Measurements from ENCODE around the gene VILL. TPM values are rescaled to one million over a fixed set of nuclear protein-coding genes. Genes with fewer than 3 reads are reported as not detected.

VILL gene
- total RNA-seq, 1 donor = 38.5 TPM

- DNase-seq (ENCODE audit: low read depth in 2 of 3, low spot score in 2 of 3) = no peak
These were observed 25.4 kb downstream of the VILL start for GRCh38 chr3:38015984-38016383.

GRCh38 chr3:38016410-38016809 lies 25.8 kb downstream of the VILL start:
- DNase-seq (ENCODE audit: low read depth in 2 of 3, low spot score in 2 of 3) = no peak

DNA sequence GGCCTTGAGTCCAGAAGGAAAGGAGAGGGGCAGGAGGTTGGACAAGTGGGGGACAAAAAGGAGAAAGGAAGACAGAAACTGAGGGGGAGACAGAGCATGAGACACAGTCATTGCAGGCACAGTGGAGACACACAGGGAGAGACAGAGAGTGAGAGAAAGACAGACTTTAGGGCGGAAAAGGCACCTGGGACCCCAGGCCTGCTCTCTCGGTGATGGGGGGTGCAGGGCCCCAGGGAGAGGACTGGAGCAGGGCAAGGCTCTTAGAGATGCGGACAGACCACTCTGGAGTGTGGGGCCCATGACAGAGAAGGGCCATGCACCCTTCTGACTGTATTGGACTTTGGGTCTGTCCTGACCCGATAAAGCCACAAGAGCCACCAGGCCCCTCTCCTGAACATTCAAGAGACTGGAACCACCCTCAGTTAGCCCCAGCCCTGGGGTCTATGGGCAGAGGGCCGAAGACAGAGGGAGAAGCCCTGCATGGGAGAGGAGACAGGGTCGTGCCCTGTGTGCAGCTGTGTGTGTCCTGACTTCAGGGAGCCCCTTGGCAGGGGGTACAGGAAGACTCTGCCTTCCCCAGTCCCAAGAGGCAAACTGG lies 26.4 kb downstream of the VILL start:
- no peak for DNase-seq (ENCODE audit: low read depth in 2 of 3, low spot score in 2 of 3)

GRCh38 chr3:38017445-38018295 lies 27.1 kb downstream of the VILL start:
- no peak for DNase-seq (ENCODE audit: low read depth in 2 of 3, low spot score in 2 of 3)

GRCh38 chr3:38018296-38019266 lies 28.0 kb downstream of the VILL start:
- DNase-seq (ENCODE audit: low read depth in 2 of 3, low spot score in 2 of 3) = no peak

DNA sequence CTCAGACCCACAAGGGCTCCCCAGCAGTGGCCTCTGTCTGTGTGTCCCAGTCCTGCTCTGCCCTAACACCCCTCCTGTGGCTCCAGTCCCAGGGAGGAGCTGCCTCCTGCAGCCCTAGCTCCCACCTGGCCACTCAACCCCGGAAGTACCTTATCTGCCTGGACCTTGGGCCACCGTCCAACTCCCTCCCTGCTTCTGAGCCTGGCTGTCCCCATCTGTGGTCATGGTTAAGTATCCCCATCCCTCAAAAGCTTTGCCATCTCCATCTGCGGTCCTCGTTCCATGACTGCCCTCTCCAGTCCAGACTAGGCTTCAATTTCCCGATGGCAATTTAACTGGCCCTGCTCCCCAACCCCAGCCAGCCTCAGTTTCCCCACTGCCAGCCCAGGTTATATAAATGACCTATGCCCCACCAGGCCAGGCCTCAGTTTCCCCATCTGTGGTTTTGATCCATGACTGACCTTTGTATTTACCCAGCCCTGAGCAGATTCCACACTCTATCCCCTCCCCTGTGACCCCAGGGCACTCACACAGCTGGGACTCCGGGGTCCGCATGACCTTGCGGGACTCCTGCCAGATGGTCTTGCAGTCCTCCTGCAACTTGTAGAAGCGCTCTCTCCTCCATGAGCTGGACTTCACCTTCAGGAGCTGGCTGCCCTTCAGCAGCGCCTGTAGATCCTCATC lies 29.2 kb downstream of the VILL start:
- DNase-seq (ENCODE audit: low read depth in 2 of 3, low spot score in 2 of 3) = no peak

DNA sequence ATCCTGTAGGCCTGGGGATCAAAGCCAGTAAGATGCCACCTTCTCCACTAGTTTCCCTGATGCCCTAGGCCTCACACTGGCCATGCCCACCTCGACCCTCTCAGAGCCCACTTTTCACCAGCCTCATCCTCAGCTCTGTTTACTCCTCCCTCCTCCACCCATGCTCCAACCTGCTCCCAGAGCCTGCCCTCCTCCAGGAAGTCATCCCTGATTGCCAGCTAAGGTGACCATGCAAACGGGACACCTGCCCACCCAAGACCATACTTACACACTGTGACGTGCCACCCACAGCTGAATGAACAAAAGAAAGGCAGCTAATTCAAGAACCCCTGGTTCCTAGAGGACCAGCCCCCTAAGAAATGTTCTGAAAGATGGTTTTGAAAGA lies 29.7 kb downstream of the VILL start:
- DNase-seq (ENCODE audit: low read depth in 2 of 3, low spot score in 2 of 3) = no peak

GRCh38 chr3:38021196-38021595 lies 30.6 kb downstream of the VILL start:
- no peak for DNase-seq (ENCODE audit: low read depth in 2 of 3, low spot score in 2 of 3)

DNA sequence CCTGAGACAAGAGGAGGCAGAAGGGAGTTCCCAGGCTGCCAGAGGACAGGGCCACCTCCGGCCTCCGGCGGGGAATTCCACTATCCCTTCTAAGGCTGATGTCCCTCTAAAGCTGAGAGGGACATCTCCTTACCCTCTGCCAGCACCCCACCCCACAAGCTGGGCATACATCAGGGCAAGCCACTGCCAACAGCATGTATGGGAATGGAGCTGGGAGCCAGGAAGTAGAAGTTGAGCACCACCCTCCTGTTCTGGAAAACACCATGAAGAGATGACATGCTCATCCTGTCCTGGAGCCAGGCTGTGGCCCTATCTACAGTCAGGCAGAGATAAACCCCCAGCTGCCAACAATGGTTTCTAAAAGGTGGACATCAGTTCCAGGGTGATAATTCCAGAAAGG lies 31.7 kb downstream of the VILL start:
- DNase-seq (ENCODE audit: low read depth in 2 of 3, low spot score in 2 of 3) = no peak

GRCh38 chr3:38022896-38023709 lies 32.5 kb downstream of the VILL start:
- no peak for DNase-seq (ENCODE audit: low read depth in 2 of 3, low spot score in 2 of 3)

DNA sequence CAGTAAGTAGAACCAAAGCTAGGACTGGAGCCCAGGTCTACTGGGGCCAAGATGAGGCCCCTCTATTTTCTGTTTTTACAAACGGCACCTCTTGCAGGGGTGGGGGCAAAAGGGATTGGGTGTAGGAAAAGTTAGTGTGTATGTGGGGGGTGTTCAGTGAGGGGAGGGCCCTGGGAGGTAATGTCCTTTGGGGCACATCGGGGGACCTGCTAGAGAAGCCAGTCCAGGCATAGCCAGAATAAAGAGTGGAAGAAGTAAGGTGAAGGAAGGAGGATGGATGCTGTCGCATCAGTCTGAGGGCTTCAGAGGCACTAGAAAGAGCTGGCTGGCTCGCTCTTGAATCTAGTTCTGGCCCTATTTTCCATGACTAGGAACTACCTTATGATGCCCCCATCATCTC lies 36.3 kb downstream of the VILL start:
- DNase-seq (ENCODE audit: low read depth in 2 of 3, low spot score in 2 of 3) = no peak

- DNase-seq (ENCODE audit: low read depth in 2 of 3, low spot score in 2 of 3) = no peak
These were observed 37.2 kb downstream of the VILL start for GRCh38 chr3:38027466-38028465.

DNA sequence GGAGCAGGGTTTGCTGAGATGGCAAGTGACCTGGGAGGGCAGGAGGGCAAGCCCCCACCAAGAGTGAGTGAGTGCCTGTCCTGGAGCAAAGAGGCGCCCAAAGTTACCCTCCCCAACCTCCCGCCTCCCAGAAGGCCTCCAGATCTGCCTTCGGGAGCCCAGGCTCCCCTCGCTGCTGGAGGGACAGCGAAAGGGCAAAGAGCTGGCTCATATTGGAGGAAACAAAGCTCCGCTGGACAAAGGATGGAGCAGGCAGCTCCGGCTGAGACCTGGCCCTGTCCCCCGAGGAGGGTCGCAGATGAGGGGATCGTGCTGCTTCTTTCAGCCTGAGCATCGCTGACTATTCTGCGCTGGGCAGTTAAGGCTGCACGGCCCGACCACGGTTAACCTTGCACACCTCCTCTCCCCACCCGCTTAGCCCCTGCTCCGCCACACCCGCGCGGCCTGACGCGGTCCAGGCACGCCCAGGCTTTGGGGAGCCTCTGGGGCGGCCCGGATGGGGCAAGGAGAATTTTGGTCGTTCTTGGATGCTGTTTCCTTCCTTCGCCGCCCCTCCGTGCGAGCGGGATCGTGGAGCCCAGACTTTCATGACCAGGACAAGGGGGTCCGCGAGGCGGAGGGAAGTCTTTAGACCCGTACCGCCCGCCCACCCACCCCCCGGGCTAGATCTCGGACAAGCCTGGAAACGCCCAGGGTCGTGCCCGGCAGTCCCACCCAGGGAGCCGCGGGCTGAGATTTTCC lies 38.2 kb downstream of the VILL start:
- DNase-seq (ENCODE audit: low read depth in 2 of 3, low spot score in 2 of 3) = no peak

- peak in 2 of 3 donors; percentile 22 to 24 for DNase-seq (ENCODE audit: low read depth in 2 of 3, low spot score in 2 of 3)
These were observed 39.0 kb downstream of the VILL start, which contains the start of gene PLCD1 for GRCh38 chr3:38029400-38030125. PLCD1 (minus strand) TSS chr3:38029642; CDS start chr3:38029539, 103 bp downstream.

GRCh38 chr3:38030126-38031021 lies 39.8 kb downstream of the VILL start:
- no peak for DNase-seq (ENCODE audit: low read depth in 2 of 3, low spot score in 2 of 3)
